ENCODE data around the gene TMEM98. TPM values are rescaled to one million over a fixed set of nuclear protein-coding genes. Genes with fewer than 3 reads are reported as not detected.

Gene TMEM98
- total RNA-seq, 2 experiments from 2014 or later: not detected

DNA sequence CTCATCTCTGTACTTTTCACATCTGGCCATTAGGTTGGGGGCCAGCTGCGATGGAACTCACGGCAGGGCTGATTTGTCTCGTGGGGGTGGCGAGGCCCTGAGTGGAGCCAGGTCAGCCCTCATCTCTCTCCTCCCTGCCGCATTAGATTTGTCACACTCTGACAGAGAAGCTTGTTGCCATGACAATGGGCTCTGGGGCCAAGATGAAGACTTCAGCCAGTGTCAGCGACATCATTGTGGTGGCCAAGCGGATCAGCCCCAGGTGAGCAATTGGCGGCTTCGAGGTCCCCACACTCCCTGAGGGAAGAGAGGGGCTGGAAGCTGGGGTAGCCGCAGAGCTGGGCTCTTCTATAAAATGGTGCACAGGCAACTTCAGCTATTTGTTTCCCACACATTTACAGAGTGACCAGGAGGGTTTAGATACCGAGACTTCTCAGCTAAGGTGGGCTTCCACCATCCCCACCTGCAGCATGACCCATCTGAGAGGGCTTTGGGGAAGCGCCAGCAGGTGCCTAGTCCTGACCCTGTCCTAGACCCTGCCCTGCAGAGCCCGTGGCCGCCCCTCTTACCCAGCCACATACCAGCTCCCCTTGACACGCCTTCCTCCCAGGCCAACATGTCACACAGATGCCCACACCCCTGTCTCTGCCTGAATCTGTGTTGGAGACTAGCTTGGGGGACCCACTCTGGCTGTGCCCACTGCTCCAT is 8.4 kb downstream of the TMEM98 start:
- ChIA-PET POLR2A (no interaction called here), CTCF (ENCODE audit: unreplicated experiment) (no interaction called here)
- H4K20me1 ChIP-seq (ENCODE audit: insufficient read depth, low read length): no peaks in the 10 kb centered on the region
- BruUV-seq (replicated peaks): no TSS peak
- H3K4me3 ChIP-seq (ENCODE audit: low read depth, low read length, poor library complexity, severe bottlenecking): no peak overlapping the region
- TF ChIP-seq, protein P1, sequence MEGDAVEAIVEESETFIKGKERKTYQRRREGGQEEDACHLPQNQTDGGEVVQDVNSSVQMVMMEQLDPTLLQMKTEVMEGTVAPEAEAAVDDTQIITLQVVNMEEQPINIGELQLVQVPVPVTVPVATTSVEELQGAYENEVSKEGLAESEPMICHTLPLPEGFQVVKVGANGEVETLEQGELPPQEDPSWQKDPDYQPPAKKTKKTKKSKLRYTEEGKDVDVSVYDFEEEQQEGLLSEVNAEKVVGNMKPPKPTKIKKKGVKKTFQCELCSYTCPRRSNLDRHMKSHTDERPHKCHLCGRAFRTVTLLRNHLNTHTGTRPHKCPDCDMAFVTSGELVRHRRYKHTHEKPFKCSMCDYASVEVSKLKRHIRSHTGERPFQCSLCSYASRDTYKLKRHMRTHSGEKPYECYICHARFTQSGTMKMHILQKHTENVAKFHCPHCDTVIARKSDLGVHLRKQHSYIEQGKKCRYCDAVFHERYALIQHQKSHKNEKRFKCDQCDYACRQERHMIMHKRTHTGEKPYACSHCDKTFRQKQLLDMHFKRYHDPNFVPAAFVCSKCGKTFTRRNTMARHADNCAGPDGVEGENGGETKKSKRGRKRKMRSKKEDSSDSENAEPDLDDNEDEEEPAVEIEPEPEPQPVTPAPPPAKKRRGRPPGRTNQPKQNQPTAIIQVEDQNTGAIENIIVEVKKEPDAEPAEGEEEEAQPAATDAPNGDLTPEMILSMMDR (conservative IDR thresholded peaks at IDR 0.05; ENCODE audit: low read length): no peak
- no peak for TF ChIP-seq EZH2phosphoT487 (IDR thresholded peaks at IDR 0.05; ENCODE audit: borderline replicate concordance, low read depth, low read length)
- H3K9me2 ChIP-seq (ENCODE audit: insufficient read depth, low read length): no peaks in the 10 kb centered on the region
- intact Hi-C loops (cut with micrococcal nuclease; ENCODE audit: unreplicated experiment): no loop called here
- H3K79me2 ChIP-seq (ENCODE audit: insufficient read depth, low read depth, low read length): no peaks in the 10 kb centered on the region
- DNase-seq (ENCODE audit: low spot score): no peak
- H3K4me2 ChIP-seq (ENCODE audit: low read length): no peak overlapping the region
- H3K4me1 ChIP-seq (ENCODE audit: insufficient read depth, low read length, poor library complexity, severe bottlenecking): no peaks in the 10 kb centered on the region
- H2AFZ ChIP-seq (ENCODE audit: low read length): no peak overlapping the region
- no peak overlapping the region for H3K27ac ChIP-seq (ENCODE audit: low read depth, low read length, poor library complexity, severe bottlenecking)
- no peaks in the 10 kb centered on the region for H3K9me3 ChIP-seq (ENCODE audit: low read length)
- no peaks in the 10 kb centered on the region for H3K36me3 ChIP-seq (ENCODE audit: insufficient read depth, low read length)

DNA sequence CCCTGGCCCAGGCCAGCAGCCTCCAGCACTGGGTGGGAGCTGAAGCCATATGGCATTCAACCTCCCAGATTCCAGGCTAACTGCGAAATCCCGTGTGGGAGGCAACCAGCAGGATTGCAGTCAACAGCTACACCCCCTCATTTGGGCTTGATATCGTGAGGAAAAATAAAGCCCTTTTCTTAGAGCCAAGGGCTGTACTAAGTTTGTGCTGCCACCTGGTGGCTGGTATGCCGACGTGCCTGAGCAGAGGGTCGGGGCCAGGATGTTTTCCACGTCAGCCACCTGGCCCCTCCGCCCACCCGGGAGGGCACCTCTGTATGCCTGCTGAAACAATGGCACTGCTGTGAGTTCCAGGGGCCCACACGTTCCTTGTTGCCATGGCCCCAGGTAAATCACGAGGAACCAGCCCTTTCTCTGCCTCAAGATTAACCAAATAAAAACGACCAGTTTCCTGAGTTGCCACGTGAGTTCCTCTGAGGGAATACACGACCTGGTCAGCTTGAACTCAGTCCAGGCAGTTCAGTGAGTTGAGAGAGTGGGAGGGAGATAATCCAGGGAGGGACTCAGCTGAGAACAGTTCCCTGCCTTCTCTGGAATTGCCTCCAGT is 9.0 kb downstream of the TMEM98 start:
- TF ChIP-seq EZH2phosphoT487 (IDR thresholded peaks at IDR 0.05; ENCODE audit: borderline replicate concordance, low read depth, low read length): no peak
- TF ChIP-seq, protein P1 (conservative IDR thresholded peaks at IDR 0.05; ENCODE audit: low read length): peak; percentile 85
- no peaks in the 10 kb centered on the region for H4K20me1 ChIP-seq (ENCODE audit: insufficient read depth, low read length)
- intact Hi-C loops (cut with micrococcal nuclease; ENCODE audit: unreplicated experiment): loop anchor here (1.0 kb wide), 1 partner anchor 154 kb away; no protein-coding TSS in a partner anchor
- DNase-seq (ENCODE audit: low spot score): peak; percentile 64
- no peaks in the 10 kb centered on the region for H3K9me3 ChIP-seq (ENCODE audit: low read length)
- H3K36me3 ChIP-seq (ENCODE audit: insufficient read depth, low read length): no peaks in the 10 kb centered on the region
- H3K4me3 ChIP-seq (ENCODE audit: low read depth, low read length, poor library complexity, severe bottlenecking): no peak overlapping the region
- peak overlapping the region; percentile 24; the same call in 1 of the 2 replicates for H3K4me2 ChIP-seq (ENCODE audit: low read length)
- H2AFZ ChIP-seq (ENCODE audit: low read length): 0 out of 2 replicates have a peak overlapping the region, but pooled peaks have one; percentile 13
- H3K4me1 ChIP-seq (ENCODE audit: insufficient read depth, low read length, poor library complexity, severe bottlenecking): no peaks in the 10 kb centered on the region
- H3K79me2 ChIP-seq (ENCODE audit: insufficient read depth, low read depth, low read length): no peaks in the 10 kb centered on the region
- H3K9me2 ChIP-seq (ENCODE audit: insufficient read depth, low read length): no peaks in the 10 kb centered on the region
- CTCF ChIA-PET (ENCODE audit: unreplicated experiment): no interaction called here
- POLR2A ChIA-PET: no interaction called here
- H3K27ac ChIP-seq (ENCODE audit: low read depth, low read length, poor library complexity, severe bottlenecking): no peak overlapping the region
- BruUV-seq (replicated peaks): no TSS peak

Measured in OCI-LY7 (cell line).